ENCODE results near the gene PSMC3.
"Not testable (repeated sequence)": the region's sequence is repeated elsewhere in the genome, so short reads cannot be mapped to it uniquely, and the experiment has no call there.

The PSMC3 gene

GRCh38 chr11:47466201-47466600, 40.0 kb upstream of the PSMC3 start:
- H3K27ac ChIP-seq = no peak overlapping the region

GRCh38 chr11:47464483-47464882, 38.2 kb upstream of the PSMC3 start:
- no peak overlapping the region for H3K27ac ChIP-seq
- TF ChIP-seq ZFX (IDR thresholded peaks at IDR 0.05) (no peak), CTCF (conservative IDR thresholded peaks at IDR 0.05) (no peak)

More at GRCh38 chr11:47466201-47466600, 40.0 kb upstream of the PSMC3 start:
- TF ChIP-seq ZFX (IDR thresholded peaks at IDR 0.05) (no peak), CTCF (conservative IDR thresholded peaks at IDR 0.05) (no peak)

GRCh38 chr11:47461876-47462275, 35.6 kb upstream of the PSMC3 start:
- TF ChIP-seq ZFX (IDR thresholded peaks at IDR 0.05) (no peak), CTCF (conservative IDR thresholded peaks at IDR 0.05) (no peak)
- no peak overlapping the region for H3K27ac ChIP-seq

GRCh38 chr11:47460571-47461235, 34.5 kb upstream of the PSMC3 start:
- no peak overlapping the region for H3K27ac ChIP-seq
- TF ChIP-seq CTCF (conservative IDR thresholded peaks at IDR 0.05) (no peak), ZFX (IDR thresholded peaks at IDR 0.05) (no peak)

- not testable (repeated sequence) for H3K27ac ChIP-seq
- TF ChIP-seq CTCF (conservative IDR thresholded peaks at IDR 0.05) = peak; percentile 87
These were observed 28.0 kb upstream of the PSMC3 start for GRCh38 chr11:47454258-47454671.

GRCh38 chr11:47453365-47453764, 27.1 kb upstream of the PSMC3 start:
- TF ChIP-seq CTCF (conservative IDR thresholded peaks at IDR 0.05) (no peak), ZFX (IDR thresholded peaks at IDR 0.05) (no peak)
- H3K27ac ChIP-seq = no peak overlapping the region

- no peak for TF ChIP-seq CTCF (conservative IDR thresholded peaks at IDR 0.05)
- no peak for TF ChIP-seq ZFX (IDR thresholded peaks at IDR 0.05)
- no peak overlapping the region for H3K27ac ChIP-seq
These were observed 25.8 kb upstream of the PSMC3 start for GRCh38 chr11:47451990-47452389.

Data from C4-2B (cell line).